SK-N-MC (cell line): ENCODE results near the gene TRIP4.

Experiments used
- EZH2 ChIP-seq: fragments of 200-600 bp; sonication (generic); IDR thresholded peaks from one replicate; pipeline ENCODE4 v1.6.1; 2017; ENCODE audit warnings: antibody characterized with exemption
- POLR2AphosphoS5 ChIP-seq: IDR thresholded peaks from 2 replicates; pipeline ENCODE4 v1.6.1; 2012; ENCODE audit warnings: mild to moderate bottlenecking, low read depth, low read length, borderline replicate concordance

DNA sequence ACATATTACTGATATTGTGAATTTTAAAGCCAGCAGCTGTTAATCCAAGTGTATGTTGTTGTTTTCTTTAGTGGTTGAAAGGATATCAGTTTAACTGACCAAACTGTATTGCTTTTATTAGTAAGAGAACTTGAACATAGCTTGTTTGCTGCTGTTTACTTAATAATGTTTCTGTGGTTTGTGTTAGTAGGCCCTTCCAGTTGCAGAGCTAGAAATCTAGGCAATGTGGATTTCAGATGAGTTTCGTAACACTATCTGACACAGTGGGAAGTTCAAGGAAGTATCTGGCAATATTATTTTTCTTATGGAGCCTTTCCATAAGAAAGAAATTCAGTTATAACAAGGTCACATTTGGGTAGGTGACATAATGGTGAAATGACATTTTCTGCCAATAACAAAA is 91.2 kb downstream of the TRIP4 start:
- no peak for TF ChIP-seq POLR2AphosphoS5
- TF ChIP-seq EZH2: no peak
